Suppressor macrophage treated with lipopolysaccharide for 4 hours (primary cell): ENCODE results near the gene CHD6.

ENCODE experiments used
- DNase-seq: peaks from one replicate; pipeline ENCODE4 v3.0.0-alpha.2; 2020

Gene CHD6

DNA sequence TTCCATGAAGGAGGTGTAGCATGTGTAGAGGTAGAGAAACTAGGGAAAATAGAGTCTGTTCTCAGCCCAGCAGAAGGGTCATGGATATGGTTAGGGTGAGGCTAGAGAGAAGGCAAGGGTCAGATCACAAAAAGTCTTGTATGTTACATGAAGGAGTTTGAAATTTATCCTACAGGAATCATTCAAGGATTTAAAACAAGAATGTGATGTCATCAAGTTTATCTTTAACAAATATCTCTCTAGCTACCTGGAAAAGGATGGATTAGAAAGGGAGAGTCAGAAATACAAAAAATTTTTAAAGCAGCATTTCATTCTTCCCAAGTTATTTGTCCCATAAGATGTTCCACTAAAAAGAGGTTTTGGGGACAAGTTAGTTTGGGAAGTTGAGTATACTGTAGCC lies 4.4 kb upstream of the CHD6 start:
- no peak for DNase-seq

DNA sequence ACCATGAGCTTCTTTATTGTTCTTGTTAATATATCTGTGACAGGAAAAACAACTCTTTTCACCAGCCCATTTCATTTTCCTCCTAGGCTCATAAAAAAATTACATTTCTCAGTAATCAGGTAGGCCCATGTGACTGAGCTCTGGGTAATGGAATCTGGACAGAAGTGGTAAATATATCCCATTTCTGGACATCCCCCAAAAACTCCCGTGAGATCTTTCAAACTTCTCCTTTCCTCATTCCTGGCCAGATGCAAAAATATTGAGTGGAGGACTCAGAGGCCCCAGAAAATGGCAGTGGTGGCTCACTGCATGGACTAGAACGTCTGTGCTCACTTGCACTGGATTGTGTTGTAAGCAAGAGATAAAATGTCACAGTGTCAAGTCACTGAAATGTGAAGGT lies 3.8 kb upstream of the CHD6 start:
- DNase-seq, result peak; percentile 31

DNA sequence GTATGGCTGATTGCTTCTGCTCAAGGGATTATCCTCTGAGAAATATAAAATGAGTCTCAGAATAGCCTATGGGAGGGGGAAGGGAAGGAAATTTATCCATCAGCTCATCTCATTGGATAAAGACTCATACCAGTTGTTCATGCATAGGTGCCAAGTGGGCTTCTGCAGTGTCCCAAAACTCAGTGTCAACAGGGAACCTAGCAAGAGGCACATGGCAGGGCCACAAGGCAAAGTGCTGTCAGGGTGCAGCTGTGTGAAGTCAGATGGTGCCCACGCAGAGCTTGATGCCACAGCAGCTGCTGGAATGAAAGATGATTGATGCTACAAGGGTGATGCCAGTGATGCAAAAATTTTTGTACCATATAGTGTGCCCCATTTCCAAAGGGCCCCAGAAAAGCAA lies 3.2 kb upstream of the CHD6 start:
- no peak for DNase-seq

DNA sequence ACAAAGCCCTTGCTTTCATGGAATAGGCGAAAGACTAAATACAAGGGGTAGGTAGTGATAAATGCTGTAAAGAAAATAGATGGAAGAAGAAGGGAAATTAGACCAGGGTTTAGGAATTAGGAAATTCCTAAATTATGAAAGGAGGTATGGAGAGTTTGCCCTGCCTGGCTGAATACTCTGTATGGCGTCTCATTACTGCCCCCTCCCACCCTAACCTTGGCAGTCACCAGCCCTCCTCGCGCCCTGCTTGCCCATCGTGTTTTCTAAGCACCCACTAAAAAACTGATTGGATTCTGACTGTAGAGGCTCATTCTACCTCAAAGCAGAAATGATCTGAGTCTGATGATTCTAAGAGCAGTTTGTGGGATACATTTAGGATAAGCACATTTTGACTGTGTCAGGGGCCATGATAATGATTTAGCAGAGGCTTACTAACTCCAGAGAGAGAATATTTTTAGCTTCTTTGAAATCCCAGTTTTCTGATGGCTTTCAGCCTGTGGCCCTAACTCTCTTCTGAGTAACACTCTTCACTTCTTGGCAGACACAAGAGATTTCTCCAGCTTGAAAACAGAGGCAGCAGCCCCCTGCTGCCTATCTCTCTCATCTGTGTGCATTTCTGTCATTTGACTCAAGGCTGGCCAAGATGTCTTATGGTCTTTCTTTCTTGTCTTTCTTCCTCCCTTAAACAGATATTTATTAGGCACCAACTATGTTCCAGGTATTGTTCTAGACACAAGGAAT lies 1.4 kb upstream of the CHD6 start:
- no peak for DNase-seq

DNA sequence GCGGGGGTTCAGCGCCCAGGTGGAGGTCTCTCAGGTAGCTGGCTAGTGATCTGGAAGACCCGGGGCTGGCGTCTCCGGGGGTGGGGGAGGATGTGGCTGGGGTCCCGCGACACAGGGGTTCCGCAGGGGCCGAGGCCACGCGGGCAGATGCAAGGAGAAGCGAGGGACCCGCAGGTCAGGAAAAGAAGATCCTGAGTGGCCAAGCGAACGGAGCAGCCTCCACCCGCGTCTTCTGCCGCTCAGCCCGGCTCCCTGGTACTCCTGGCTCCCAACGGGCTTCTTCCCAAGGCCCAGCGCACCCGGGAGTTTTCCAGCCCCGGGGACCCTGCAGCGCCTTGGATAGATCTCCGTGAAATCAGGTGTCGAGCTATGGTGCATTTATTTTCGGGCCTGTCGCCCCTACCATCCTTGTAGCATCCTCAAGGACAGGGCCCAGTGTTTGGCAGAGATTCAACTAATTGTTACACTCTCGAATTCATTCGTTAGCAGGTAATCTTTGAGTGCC lies 682 bp upstream of the CHD6 start:
- no peak for DNase-seq

DNA sequence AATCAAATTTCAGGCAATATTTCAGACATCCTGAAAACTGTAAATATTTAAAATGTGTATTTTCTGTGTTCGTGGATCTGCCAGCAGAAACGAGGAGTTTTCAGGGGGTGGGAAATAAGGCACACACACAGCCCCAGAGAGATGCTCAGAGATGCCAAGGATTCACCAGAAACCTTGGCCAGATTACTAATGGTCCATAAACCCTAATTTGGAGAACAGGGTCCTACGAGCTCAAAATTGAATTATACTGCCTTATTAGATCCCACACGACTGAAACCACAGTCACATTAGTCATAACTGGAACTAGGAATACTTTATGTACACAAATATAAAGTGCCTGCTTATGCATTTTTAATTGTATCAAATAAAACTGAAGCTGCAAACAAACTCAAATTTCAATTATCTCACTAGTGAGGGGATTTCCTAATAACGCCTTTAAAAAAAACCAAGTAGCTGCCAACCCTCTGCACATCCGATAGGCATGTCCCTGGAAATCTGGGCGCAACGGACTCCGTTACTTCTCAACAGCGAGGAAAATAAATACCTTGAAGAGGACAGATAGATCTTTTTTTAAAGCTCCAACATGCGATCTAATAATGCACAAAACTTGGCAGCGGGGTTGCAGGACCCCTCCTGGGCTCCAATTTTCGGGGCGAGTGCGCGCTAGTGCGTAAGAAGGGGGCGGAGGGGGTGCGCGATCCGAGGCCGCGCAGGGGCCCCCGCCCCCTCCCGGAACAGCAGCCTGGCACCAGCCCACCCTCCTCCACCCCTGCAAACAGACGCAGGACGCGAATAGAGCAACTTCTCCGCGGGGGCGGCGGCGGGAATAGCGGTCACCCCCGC lies 897 bp downstream of the CHD6 start:
- DNase-seq, result peak; percentile 34

DNA sequence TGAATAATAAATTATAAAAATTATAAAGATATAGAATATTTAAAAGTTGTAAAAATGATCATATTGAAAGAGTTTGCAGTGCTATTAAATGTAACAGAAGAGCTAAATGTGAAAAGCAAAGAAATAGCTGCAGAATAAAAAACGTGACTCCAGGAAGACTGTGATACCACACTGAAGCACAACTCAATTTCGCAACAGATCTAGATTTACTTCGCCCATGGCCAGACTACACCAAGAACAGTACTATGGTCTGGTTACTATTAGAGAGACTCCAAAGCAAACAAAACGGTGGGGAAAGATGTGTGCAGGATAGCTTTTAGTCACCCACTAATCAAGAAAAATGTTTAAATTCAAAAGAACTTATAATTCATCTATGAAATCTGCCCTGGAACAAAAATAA lies 1.9 kb downstream of the CHD6 start:
- DNase-seq, result peak; percentile 38

DNA sequence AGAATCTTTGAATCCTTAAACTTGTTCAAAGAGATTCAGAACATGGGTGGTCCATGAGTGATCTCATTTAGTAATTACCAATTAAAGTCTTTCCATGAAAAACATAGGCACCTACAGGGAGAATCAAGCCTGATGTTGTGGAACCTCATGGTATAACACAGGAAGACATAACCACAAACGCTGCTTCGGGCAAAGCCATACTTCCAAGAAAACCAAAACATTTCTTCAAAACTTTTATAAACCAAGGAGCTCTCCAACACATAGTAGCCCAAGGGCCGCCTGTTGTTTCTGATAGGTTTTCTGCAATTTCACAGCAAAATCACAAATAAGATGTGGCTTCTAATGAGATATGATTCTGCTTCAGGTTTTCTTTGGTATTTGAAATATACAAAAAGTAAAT lies 2.5 kb downstream of the CHD6 start:
- DNase-seq, result no peak

DNA sequence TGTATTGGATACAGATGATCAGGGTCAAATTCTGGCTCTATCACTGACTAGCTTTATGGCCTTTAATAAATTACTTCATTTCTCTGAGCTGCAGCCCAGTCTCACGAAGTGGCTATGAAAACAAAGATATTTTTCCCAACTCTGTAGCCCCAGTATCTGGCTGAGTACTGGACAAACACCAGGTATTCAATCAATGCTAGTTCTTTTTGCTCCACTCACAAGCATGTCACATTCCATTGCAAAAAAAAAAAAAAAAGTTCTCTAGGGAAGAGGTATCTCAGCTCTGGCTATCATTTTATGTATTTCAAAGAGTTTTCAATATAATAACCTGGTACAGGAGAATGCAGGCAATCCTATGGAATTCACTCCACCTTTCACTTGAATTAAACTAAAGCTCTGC lies 3.1 kb downstream of the CHD6 start:
- DNase-seq, result no peak

DNA sequence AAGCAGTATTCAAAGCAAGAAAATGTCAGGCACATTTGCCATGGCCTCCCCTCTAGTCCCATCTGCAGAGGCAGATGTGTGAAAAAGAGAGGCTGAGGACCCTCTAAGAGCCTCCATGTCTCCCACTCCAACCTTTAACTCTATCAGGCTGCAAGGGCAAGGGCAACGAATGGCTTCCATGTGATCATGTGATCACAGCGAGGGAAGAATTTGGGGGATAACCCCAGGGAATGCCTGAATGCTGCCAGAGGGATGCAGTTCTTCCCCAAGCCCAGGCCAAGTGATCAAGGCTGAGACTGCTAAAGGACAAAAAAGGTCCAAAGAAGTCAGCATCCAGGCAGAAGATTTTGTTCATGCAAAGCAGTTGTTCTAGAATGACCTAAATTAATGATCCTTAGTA lies 4.9 kb downstream of the CHD6 start:
- DNase-seq, result no peak

DNA sequence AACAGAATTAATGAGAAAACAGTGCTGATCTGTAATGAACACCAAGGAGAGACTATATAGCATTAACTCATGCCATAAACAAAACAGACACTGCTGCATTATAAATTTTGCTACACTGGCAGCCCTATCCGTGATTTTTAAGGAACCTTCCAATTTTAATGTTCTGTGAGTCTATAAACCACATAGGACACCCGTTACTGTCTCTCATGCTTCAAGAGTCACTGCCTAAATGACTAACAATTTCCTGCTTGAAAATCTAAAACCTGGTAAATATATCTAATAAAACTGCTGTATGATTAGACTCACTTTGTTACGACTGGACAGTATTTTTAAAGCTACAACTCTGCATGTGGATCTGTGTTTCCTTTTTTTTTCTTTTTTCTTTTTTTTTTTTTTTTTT lies 8.7 kb downstream of the CHD6 start:
- DNase-seq, result peak; percentile 18

DNA sequence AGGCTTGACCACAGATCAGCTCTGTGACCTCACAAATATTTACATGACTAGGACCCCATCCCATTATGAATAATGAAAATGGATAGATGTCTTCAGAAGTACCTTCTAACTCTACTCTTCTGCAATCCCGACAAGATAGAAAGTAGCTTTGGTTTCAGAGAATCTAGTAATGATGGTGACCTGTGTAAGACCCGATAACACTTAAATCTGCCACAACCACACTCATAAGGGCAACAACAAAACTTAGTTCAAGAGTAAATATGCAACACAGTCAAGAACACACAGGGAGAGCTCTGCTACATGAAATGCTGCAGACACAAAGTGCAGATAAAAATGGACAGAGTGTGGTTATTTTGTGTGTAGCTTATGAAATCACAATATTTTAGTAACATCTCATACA lies 9.6 kb downstream of the CHD6 start:
- DNase-seq, result no peak

DNA sequence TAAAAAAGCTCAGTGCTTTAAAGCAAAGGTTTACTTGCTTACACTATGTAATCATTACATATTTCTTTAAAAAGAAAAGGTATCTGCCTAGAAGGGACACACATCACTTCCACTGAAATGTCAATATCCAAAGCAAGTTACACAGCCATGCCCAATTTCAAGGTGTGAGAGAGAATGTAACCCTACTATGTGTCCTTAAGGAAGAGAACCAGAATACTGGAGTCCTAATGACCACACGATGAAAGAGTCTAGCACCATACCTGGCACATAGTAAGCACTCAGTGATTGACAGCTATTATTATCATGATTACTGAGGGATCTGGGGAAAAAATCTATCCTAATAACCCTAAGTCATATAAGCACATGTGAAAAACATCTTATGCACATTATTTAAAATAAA lies 10.4 kb downstream of the CHD6 start:
- DNase-seq, result no peak

DNA sequence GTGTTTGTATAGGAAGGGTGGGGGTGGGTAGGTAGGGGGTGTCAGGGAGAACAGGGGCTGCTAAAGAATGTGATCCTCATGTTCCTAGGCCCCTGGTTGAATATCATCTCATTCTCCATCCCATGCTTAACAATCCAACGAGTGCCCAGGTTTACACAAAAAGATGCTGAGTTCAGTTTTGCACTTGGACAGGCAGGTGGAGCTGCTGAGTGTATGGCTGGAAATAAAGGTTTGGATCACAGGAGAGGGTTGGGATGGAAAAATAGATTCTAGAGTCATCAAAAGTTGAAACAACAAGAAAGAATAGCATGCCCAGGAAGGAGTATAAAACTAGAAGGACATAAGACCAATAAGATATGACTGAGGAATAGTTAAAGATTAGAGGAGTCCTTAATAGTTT lies 14.2 kb downstream of the CHD6 start:
- DNase-seq, result no peak

DNA sequence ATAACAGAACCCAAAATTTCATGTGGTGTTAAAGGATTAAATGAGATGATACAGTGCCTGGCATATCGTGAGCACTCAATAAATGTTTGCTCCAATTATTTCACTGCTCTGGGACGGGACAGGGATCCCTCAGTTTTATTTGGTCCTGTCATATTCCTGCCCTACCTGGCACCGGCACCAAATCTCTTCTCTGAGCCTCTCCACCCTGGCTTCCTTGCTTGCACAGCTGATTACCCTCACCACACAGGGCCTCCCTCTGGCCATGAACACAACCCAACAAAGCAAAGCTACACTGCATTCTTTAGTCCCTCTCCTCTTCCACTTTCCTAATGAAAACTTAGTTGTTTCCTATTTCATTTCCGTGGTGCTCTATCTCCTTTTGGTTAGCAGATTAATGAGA lies 16.4 kb downstream of the CHD6 start:
- DNase-seq, result no peak

DNA sequence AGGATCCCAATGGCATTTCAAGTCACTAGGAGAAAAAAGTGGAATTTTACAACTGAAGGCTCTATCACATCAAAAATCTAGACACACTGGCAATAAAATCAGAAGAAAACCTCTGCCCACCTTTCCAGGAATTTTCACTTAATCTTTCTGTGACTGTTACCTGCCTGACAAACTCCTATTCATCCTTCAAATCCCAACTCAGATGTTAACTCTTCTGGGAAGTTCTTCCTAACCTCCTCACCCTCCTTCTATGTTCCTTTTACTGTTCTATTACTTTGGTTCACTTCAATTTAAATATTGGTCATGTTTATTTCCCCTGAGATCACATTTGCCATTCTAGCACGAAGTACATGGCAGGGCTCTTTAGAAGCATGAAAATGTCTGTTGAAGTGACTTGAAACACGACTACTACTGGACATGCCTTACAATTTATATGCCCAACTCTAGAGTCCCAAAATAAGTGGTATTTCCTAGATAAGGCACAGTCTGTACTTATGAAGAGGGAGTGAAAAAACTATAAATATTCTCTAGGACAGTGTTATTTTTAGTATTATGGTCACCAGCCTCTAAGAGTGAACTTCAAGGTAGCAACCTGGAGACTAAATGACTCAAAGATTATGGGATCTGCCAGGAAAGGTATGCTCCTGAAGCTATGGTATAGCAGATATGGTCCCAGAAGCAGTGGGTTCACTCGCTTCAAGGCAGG lies 17.1 kb downstream of the CHD6 start:
- no peak for DNase-seq

DNA sequence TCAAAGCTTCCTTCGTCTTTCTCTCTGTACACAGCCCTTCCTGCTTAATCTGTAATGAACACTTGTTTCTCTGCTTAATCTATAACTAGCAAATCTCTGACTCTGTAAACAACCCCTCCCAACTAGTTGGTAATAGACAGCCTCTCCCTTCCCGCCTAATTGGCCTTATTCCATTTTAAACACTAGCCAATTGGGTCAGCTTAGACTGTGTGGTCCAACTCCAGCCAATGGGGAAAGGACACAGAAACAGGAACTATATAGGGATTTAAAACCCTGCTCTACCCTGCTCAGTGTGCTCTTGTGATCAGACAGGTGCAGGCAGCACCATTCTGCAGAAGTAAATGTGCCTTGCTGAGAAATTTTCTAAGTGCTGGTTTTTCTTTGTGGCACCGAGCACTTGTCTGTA lies 18.5 kb downstream of the CHD6 start:
- DNase-seq, result no peak

DNA sequence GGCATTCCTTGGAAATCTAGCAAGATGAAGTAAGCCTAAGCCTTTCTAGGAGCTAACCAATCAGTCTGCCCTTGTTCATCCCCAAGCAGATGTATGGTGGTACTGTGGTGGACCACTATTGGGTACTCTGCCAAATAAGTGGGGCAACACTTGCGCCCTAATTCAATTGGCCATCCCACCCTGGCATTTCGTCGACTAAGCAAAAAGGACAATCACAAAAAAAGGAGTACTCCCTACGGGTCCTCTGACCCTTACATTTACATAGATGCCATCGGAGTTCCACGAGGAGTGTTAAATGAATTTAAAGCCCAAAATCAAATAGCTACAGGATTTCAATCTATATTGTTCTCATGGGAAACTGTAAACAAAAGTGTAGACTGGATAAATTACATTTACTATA lies 19.5 kb downstream of the CHD6 start:
- DNase-seq, result no peak

DNA sequence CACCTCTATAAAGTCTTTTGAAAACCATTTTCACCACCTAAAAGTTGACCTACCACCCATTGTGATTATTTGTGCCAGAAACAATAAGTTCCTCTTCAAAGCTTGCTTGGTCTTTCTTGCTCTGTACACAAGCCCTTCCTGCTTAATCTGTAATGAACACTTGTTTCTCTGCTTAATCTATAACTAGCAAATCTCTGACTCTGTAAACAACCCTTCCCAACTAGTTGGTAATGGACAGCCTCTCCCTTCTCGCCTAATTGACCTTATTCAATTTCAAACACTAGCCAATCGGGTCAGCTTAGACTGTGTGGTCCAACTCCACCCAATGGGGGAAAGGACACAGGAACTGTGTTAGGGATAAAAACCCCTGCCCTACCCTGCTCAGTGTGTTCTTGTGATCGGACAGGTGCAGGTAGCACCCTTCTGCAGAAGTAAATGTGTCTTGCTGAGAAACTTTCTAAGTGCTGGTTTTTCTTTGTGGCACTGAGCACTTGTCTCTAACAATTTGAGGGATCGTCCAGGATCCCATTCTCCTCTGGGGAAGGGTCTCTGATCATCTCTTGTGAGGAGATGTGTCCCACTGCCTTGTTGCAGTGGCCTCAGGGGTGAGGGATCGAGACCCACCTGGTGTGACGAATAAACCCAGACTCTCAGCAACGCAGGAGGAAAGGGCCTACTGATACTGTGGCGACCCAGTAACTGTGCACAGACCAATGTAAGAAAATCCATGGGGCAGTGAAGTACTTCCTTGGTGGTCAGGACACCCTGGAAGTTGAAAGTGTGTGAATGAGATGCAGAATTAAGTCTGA lies 23.5 kb downstream of the CHD6 start:
- no peak for DNase-seq

DNA sequence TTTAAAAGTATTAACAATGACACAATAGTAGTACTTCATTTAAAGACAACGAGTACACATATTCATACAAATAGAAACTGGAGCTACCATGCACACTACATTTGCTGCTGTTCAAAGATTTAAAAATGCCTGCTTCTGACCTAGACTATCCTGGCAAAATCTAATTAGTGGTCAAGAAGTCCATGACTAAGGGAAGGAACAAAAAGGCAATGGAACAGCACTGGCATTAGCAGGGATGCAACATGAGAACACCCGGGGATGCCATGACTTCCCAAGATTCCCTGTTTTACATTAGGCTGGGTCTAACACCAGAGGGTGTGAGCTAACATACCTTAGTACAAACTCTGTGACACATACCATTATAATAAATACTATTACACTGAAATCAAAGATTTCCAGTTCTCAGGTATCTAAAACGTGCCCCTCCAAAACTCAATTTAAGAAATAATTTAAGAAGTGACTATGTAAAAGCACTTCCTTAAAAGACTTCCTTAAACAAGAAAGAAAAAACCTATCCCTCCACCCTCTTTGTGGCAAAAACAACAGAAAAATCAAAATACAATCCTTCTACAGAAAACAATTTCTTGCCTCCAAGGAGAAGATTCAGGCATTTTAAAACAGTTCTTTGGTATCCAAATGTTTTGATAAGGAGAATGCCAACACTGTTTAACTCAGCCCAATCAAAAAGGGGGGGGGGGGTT lies 25.5 kb downstream of the CHD6 start:
- no peak for DNase-seq

DNA sequence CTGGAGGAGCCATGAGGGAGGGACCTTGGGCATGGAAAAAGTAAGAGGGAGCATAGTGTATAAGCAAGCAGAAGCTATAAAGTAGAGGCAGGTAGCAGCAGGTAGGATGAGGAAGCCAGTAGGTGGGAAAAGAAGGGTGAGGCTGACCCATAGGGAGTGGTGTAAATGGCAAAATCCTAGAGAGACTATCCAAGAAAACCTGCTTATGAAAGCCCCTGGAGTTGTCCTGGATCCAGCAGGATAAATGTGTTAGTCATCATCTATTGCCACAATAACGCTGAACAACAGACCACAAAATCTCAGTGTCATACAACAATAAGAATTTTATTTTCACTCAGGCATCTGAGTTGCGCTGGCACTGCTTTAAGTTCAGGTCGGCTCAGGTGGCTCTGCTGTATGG lies 30.2 kb downstream of the CHD6 start:
- DNase-seq, result no peak

DNA sequence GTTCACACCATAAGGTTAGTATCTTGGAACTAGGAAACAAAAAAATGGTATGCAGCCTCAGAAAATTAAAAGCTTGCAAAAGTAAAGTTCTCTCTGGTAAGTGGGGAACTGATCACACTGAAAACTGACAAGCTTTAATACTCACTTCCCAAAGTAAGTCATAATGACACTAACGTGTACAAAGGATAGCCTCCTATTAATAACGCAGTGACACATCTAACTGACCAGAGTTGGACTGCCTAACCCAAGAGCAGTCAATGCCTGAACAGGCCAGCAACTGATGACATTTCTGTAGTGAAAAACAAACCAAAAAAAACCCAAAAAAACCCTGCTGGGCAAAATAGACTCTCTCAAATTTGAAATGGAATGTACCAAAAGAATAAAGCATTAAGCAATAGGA lies 30.7 kb downstream of the CHD6 start:
- no peak for DNase-seq
